ENCODE measurements around the gene APBB2. TPM values are rescaled to one million over a fixed set of nuclear protein-coding genes. Genes with fewer than 3 reads are reported as not detected.

APBB2 gene
- total and polyA plus RNA-seq, 2 of the 8 experiments (the other 6 are each of a cell fraction or from before 2014, with no cell fraction given) = 58.7 to 59.4 TPM

DNA sequence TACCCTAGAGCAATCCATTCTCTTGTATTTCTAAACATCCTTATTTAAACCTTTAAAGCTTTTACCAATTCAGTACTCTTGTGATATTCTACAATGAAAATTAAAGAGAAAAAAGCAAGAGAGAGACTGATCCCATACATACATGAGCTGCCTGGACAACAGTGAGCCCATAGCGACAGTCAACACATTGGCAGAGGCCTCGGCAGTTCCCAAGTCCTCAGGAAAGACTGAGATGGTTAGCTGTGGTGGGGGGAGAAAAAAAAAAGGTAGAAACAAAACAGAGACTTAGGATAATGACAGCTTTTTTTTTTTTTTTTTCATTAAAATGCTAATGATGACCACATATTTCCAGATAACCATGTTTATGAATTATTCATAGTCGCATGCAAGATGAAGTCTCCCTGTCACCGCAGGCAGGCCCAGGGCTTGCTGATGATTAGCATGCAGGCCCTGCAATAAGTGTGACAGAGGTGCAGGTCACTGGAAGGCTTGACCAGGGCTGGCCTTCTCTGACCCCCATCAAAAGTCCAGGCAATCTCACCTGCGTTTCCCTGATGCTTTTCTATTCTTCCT is 148.8 kb downstream of the APBB2 start (continued):
- no peak for TF ChIP-seq NANOG (IDR thresholded peaks at IDR 0.05; ENCODE audit: insufficient read depth, low read depth, low read length, poor library complexity, severe bottlenecking)
- TF ChIP-seq JUND (IDR thresholded peaks at IDR 0.05; ENCODE audit: low read length) = no peak
- no peak for TF ChIP-seq POU5F1 (IDR thresholded peaks at IDR 0.05; ENCODE audit: low read depth, low read length)

All from H1 (cell line).